A549 (cell line): ENCODE results near the gene ALG14. TPM values are rescaled to one million over a fixed set of nuclear protein-coding genes. Genes with fewer than 3 reads are reported as not detected.

Source experiments
- ATAC-seq, 2 experiments: fragments of 200-7000 bp in 1 of 2; fragments of >200 bp in 1 of 2; cut with Nextera tagmentation in 1 of 2; cut with Tn5 transposase in 1 of 2; 3 replicates each; pipeline versions ENCODE4 v1.8.0 to v1.9.1; 2018 to 2020; ENCODE audit warnings: mild to moderate bottlenecking in 1 of 2, moderate library complexity in 1 of 2
- CTCF ChIA-PET: fragments of 300-600 bp; sonication (Branson Sonifier 250); formaldehyde crosslinking; extraction: SDS; loops from one replicate; lab custom pipeline; 2021; ENCODE audit warnings: antibody characterized with exemption, inconsistent platforms; lab: Yijun Ruan, JAX
- POLR2A ChIA-PET: fragments of 350-600 bp; formaldehyde crosslinking; extraction: SDS; loops from one replicate; lab custom pipeline; 2021; ENCODE audit warnings: antibody characterized with exemption, inconsistent platforms; lab: Yijun Ruan, JAX
- DNase-seq, 2 experiments: peaks; one replicate each; pipeline versions ENCODE4 v3.0.0 to v3.0.0-alpha.2; 2011 to 2016; ENCODE audit warnings: low read depth in 1 of 2, low spot score in 1 of 2
- FAIRE-seq: peaks from 2 replicates; lab custom pipeline; 2011; peaks lifted over from hg19 to GRCh38; lab: Jason Lieb, UNC
- H3K27ac ChIP-seq, 2 experiments: fragments of >200 bp; sonication (Bioruptor Twin); formaldehyde crosslinking; 3 replicates each; pipeline ENCODE4 v1.5.1; 2016 to 2017
- H3K4me1 ChIP-seq: fragments of >200 bp; sonication (Bioruptor Twin); formaldehyde crosslinking; 3 replicates; pipeline ENCODE4 v1.6.1; 2016
- H3K4me2 ChIP-seq: fragments of >200 bp; sonication (Bioruptor Twin); formaldehyde crosslinking; 3 replicates; pipeline ENCODE4 v1.6.1; 2016
- H3K4me3 ChIP-seq: fragments of >200 bp; sonication (Bioruptor Twin); formaldehyde crosslinking; 3 replicates; pipeline ENCODE4 v1.5.1; 2016
- H3K9me3 ChIP-seq: fragments of >200 bp; sonication (Bioruptor Twin); formaldehyde crosslinking; 3 replicates; pipeline ENCODE4 v1.6.1; 2016
- CBX2 ChIP-seq: fragments of 200-600 bp; sonication (generic); IDR thresholded peaks from 2 replicates; pipeline ENCODE4 v1.6.1; 2016; ENCODE audit warnings: low read depth, mild to moderate bottlenecking, borderline replicate concordance
- CBX8 ChIP-seq: fragments of 200-600 bp; sonication (generic); IDR thresholded peaks from 2 replicates; pipeline ENCODE4 v1.6.1; 2016
- CEBPB ChIP-seq, 2 experiments: fragments of >200 bp in 1 of 2; sonication (Bioruptor Twin) in 1 of 2; formaldehyde crosslinking in 1 of 2; IDR thresholded peaks; 2 replicates each; pipeline ENCODE4 v1.6.1; 2012 to 2016
- ESRRA ChIP-seq: fragments of 150-350 bp; IDR thresholded peaks from 2 replicates; pipeline ENCODE4 v1.6.1; 2014; ENCODE audit warnings: mild to moderate bottlenecking, low read length, borderline replicate concordance
- FOSL2 ChIP-seq, 2 experiments: fragments of 450-650 bp in 1 of 2; fragments of >200 bp in 1 of 2; sonication (Bioruptor Twin) in 1 of 2; formaldehyde crosslinking; IDR thresholded peaks; 2 replicates each; pipeline versions ENCODE4 v1.5.0 to v1.6.1; 2016 to 2020; ENCODE audit warnings: mild to moderate bottlenecking in 1 of 2, moderate library complexity in 1 of 2
- HMGXB4 ChIP-seq: fragments of 250-450 bp; sonication (Bioruptor Pico); IDR thresholded peaks from 2 replicates; pipeline ENCODE4 v1.5.0; 2021; ENCODE audit warnings: mild to moderate bottlenecking, moderate library complexity, borderline replicate concordance
- JUN ChIP-seq, 2 experiments: fragments of >200 bp; sonication (Bioruptor Twin); formaldehyde crosslinking; IDR thresholded peaks; 2 replicates in 1 of 2; 3 replicates in 1 of 2; pipeline ENCODE4 v1.6.1; 2016 to 2017
- KDM5A ChIP-seq: fragments of 200-600 bp; sonication (generic); IDR thresholded peaks from 2 replicates; pipeline ENCODE4 v1.6.1; 2016; ENCODE audit warnings: antibody characterized with exemption, mild to moderate bottlenecking
- MAFK ChIP-seq: fragments of 450-650 bp; IDR thresholded peaks from 2 replicates; pipeline ENCODE4 v1.6.1; 2014; ENCODE audit not compliant: partially characterized antibody
- MYC ChIP-seq: IDR thresholded peaks from 2 replicates; pipeline ENCODE4 v1.6.1; 2012; ENCODE audit warnings: mild to moderate bottlenecking, inconsistent platforms, low read length, improper control_type of control experiment, borderline replicate concordance
- PBX3 ChIP-seq: IDR thresholded peaks from 2 replicates; pipeline ENCODE4 v1.6.1; 2012
- PHF8 ChIP-seq: fragments of 200-600 bp; sonication (generic); IDR thresholded peaks from 2 replicates; pipeline ENCODE4 v1.6.1; 2016; ENCODE audit warnings: low read depth, mild to moderate bottlenecking, antibody characterized with exemption, moderate library complexity, borderline replicate concordance
- POLR2AphosphoS2 ChIP-seq: conservative IDR thresholded peaks from 2 replicates; pipeline ENCODE4 v1.6.1; 2012; ENCODE audit warnings: low read length, improper control_type of control experiment, inconsistent platforms
- TP53 ChIP-seq: fragments of 250-450 bp; sonication (Bioruptor Pico); IDR thresholded peaks from 2 replicates; pipeline ENCODE4 v1.5.0; 2021; ENCODE audit warnings: mild to moderate bottlenecking, moderate library complexity
- ZFP36 ChIP-seq: fragments of 450-650 bp; IDR thresholded peaks from 2 replicates; pipeline ENCODE4 v1.6.1; 2014; ENCODE audit warnings: borderline replicate concordance; ENCODE audit not compliant: partially characterized antibody
- ZSCAN20 ChIP-seq: fragments of 250-450 bp; sonication (Bioruptor Pico); IDR thresholded peaks from 2 replicates; pipeline ENCODE4 v1.8.0; 2022; ENCODE audit warnings: mild to moderate bottlenecking, moderate library complexity
- WGBS: methylation state at CpG from one replicate; pipeline ENCODE4 v1.1.6; 2017; ENCODE audit errors: missing lambda C conversion rate; 5-methylcytosine and 5-hydroxymethylcytosine counted together
- polyA plus RNA-seq, 4 experiments: library from polyadenylated mRNA; depleted of rRNA in 3 of 4; stranded (reverse); fragments of >200 nt; fragmentation: RNase III in 1 of 4; extraction: RNeasy Plus Mini Kit Qiagen cat#74134 plus additional on column Dnase treatment in 1 of 4; gene quantifications; 2 replicates in 3 of 4; 3 replicates in 1 of 4; pipeline ENCODE4 v1.2.3, GENCODE V29; 2011 to 2017
- TF ChIP-seq, protein P1 (sequence below): fragments of >200 bp; sonication (Bioruptor Twin); formaldehyde crosslinking; IDR thresholded peaks from 3 replicates; pipeline ENCODE4 v1.6.1; 2016
- TF ChIP-seq, protein P2 (sequence below): fragments of 150-350 bp; IDR thresholded peaks from 2 replicates; pipeline ENCODE4 v1.6.1; 2014; ENCODE audit warnings: low read depth, mild to moderate bottlenecking, low read length
- TF ChIP-seq, protein P3 (sequence below): fragments of >200 bp; sonication (Bioruptor Twin); formaldehyde crosslinking; IDR thresholded peaks from 2 replicates; pipeline ENCODE4 v1.6.1; 2016

Gene ALG14
- polyA plus RNA-seq, 2 of the 4 experiments (the other 2 are of a cell fraction), result 5.0 to 5.4 TPM

DNA sequence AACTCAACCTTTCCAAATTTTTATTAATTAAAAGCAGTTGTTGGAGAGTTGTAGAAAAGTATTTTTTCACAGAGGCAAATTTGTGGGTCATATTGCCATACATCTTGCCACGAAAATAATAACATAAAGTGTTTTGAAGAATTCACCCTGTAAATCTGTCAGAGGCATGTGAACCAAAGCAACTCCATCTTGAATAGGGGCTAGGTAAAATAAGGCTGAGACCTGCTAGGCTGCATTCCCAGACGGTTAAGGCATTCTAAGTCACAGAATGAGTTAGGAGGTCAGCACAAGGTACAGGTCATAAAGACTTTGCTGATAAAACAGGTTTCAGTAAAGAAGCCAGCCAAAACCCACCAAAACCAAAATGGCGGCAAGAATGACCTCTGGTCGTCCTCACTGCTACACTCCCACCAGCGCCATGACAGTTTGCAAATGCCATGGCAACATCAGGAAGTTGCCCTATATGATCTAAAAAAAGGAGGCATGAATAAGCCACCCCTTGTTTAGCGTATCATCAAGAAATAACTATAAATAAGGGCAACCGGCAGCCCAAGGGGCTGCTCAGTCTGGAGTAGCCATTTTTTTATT lies 141.4 kb downstream of the ALG14 start:
- no peak for TF ChIP-seq POLR2AphosphoS2
- no peak for TF ChIP-seq KDM5A
- TF ChIP-seq JUN (IDR thresholded peaks at IDR 0.05), result no peak
- TF ChIP-seq PHF8, result no peak
- no peak for TF ChIP-seq FOSL2 (IDR thresholded peaks at IDR 0.05)
- TF ChIP-seq FOSL2 (CRISPR knock-in tag; IDR thresholded peaks at IDR 0.05), result no peak
- no peak for TF ChIP-seq CBX8
- no peak for TF ChIP-seq TP53 (CRISPR knock-in tag)
- TF ChIP-seq CEBPB (IDR thresholded peaks at IDR 0.05), result no peak
- TF ChIP-seq HMGXB4 (CRISPR knock-in tag), result no peak
- TF ChIP-seq ESRRA, result no peak
- no peak for TF ChIP-seq PBX3
- TF ChIP-seq ZFP36, result no peak
- TF ChIP-seq, protein P1, sequence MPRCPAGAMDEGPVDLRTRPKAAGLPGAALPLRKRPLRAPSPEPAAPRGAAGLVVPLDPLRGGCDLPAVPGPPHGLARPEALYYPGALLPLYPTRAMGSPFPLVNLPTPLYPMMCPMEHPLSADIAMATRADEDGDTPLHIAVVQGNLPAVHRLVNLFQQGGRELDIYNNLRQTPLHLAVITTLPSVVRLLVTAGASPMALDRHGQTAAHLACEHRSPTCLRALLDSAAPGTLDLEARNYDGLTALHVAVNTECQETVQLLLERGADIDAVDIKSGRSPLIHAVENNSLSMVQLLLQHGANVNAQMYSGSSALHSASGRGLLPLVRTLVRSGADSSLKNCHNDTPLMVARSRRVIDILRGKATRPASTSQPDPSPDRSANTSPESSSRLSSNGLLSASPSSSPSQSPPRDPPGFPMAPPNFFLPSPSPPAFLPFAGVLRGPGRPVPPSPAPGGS, result no peak
- TF ChIP-seq, protein P2, sequence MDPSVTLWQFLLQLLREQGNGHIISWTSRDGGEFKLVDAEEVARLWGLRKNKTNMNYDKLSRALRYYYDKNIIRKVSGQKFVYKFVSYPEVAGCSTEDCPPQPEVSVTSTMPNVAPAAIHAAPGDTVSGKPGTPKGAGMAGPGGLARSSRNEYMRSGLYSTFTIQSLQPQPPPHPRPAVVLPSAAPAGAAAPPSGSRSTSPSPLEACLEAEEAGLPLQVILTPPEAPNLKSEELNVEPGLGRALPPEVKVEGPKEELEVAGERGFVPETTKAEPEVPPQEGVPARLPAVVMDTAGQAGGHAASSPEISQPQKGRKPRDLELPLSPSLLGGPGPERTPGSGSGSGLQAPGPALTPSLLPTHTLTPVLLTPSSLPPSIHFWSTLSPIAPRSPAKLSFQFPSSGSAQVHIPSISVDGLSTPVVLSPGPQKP, result no peak
- no peak for TF ChIP-seq MYC
- no peak for TF ChIP-seq ZSCAN20 (CRISPR knock-in tag)
- TF ChIP-seq, protein P3, sequence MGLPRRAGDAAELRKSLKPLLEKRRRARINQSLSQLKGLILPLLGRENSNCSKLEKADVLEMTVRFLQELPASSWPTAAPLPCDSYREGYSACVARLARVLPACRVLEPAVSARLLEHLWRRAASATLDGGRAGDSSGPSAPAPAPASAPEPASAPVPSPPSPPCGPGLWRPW, result no peak
- no peak overlapping the region for H3K4me2 ChIP-seq
- H3K9me3 ChIP-seq, result no peaks in the 10 kb centered on the region
- no peak overlapping the region for H3K27ac ChIP-seq
- DNase-seq (no peak), FAIRE-seq (no peak), ATAC-seq (no peak)
- POLR2A ChIA-PET, result no interaction called here
- 88% methylated on average over 7 of the region's 7 CpGs for WGBS
- peaks cover 38% of the 10 kb centered on the region for H3K4me1 ChIP-seq
- no peak overlapping the region for H3K4me3 ChIP-seq
- CTCF ChIA-PET, result no interaction called here

- ChIA-PET POLR2A (no interaction called here), CTCF (no interaction called here)
- peak overlapping the region; percentile 76 for H3K4me2 ChIP-seq
Observed at GRCh38 chr1:94929351-94930217, 143.2 kb downstream of the ALG14 start.

More at GRCh38 chr1:94929351-94930217, 143.2 kb downstream of the ALG14 start:
- no peak overlapping the region for H3K4me3 ChIP-seq
- H3K27ac ChIP-seq, result peak overlapping the region in 1 of 2 experiments; percentile 35; a peak in 1 of 6 replicates
- H3K4me1 ChIP-seq, result peaks cover 27% of the 10 kb centered on the region
- FAIRE-seq (no peak), DNase-seq (no peak), ATAC-seq (no peak)
- 85% methylated on average over 11 of the region's 11 CpGs for WGBS
- no peaks in the 10 kb centered on the region for H3K9me3 ChIP-seq
- TF ChIP-seq CBX8 (no peak), MAFK (no peak), CBX2 (no peak), ZFP36 (no peak)
